Activated B cell treated with CpG ODN at 0.5 μM for 24 hours (primary cell): ENCODE results near the gene ETDC. TPM values are rescaled to one million over a fixed set of nuclear protein-coding genes. Genes with fewer than 3 reads are reported as not detected.
"Not testable (repeated sequence)": the region's sequence is repeated elsewhere in the genome, so short reads cannot be mapped to it uniquely, and the experiment has no call there.

Source experiments
- ATAC-seq: fragments of 200-7000 bp; cut with Tn5 transposase; one replicate; pipeline ENCODE4 v1.10.0; 2021; ENCODE audit warnings: low read depth, mild to moderate bottlenecking, moderate library complexity
- CTCF ChIA-PET: fragments of 350-600 bp; sonication (Branson Sonifier 250); formaldehyde crosslinking; loops from one replicate; lab custom pipeline; 2021; ENCODE audit warnings: antibody characterized with exemption; lab: Charles Lee
- POLR2A ChIA-PET: fragments of 350-600 bp; sonication (Branson Sonifier 250); formaldehyde crosslinking; loops from one replicate; lab custom pipeline; 2021; ENCODE audit warnings: antibody characterized with exemption; lab: Charles Lee
- DNase-seq: peaks from one replicate; pipeline ENCODE4 v3.0.0; 2022
- H3K27ac Mint-ChIP-seq: one replicate; pipeline ENCODE4 v1.8.0; 2020; ENCODE audit warnings: mixed read lengths
- H3K27me3 Mint-ChIP-seq: one replicate; pipeline ENCODE4 v1.8.0; 2021; ENCODE audit warnings: mixed read lengths
- H3K36me3 Mint-ChIP-seq: one replicate; pipeline ENCODE4 v1.8.0; 2021; ENCODE audit warnings: low read depth, mixed read lengths
- H3K4me1 Mint-ChIP-seq: one replicate; pipeline ENCODE4 v1.8.0; 2021; ENCODE audit warnings: mixed read lengths
- H3K4me3 Mint-ChIP-seq: one replicate; pipeline ENCODE4 v1.8.0; 2020; ENCODE audit warnings: mild to moderate bottlenecking, mixed read lengths
- H3K9me3 Mint-ChIP-seq: one replicate; pipeline ENCODE4 v1.8.0; 2020; ENCODE audit warnings: mixed read lengths
- intact Hi-C: fragments of 100-400 bp; cut with micrococcal nuclease; formaldehyde crosslinking; loops from one replicate; pipeline ENCODE4 v1.15.1; 2024
- total RNA-seq: library from RNA; stranded (reverse); gene quantifications from 2 replicates; pipeline ENCODE4 v1.2.3, GENCODE V29; 2022
- TF ChIP-seq, protein P1 (sequence below): fragments of 200-600 bp; IDR thresholded peaks from one replicate; pipeline ENCODE4 v1.8.0; 2022; ENCODE audit warnings: antibody characterized with exemption, mild to moderate bottlenecking

The ETDC gene
- total RNA-seq, 1 donor from 2014 or later: not detected

DNA sequence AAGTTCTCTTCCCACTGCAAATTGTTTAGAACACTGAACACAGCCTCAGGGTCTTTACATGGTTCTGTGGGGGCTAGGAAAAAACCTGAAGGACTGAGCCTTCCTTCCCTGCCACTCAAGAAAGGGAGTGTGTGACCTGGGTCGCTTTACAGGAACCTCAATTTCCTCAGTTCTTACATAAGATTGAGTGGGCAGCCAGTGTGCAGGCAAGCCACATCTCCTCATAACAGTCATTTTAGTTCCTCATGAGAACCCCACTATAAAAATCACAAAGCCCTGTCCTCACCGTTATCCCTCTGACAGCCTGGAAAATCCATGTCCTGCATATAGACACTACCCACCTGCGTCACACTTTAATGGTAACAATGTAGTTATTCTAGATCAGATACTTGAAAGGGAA is 2.1 kb upstream of the ETDC start:
- CTCF ChIA-PET: no interaction called here
- intact Hi-C loops: no loop called here

DNA sequence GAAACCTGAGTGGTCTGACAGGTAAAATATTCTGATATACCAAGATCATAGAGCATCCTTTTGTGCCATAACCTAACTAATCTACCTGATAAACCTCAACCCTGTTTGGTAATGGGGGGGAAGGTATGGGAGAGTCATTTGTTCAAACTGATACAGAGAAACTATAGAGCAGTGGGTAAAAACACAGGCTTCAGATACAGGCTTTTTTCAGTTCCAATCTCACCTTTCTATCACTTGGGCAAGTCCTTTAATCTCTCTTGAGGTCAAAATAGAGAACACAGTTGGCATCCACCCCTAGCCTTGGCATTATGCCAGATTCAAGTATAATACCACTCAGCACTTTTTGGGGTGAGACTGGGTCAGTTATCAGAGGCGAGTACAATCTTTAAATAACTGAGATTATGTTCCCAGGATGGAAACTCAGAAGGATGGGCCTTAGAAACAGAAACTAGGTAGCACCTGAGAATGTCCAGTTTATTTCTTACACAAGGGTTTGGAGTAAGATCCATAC is 880 bp upstream of the ETDC start:
- H3K4me1 Mint-ChIP-seq: peaks cover 21% of the 10 kb centered on the region
- no peak overlapping the region for H3K4me3 Mint-ChIP-seq
- H3K27me3 Mint-ChIP-seq: no peaks in the 10 kb centered on the region
- no peaks in the 10 kb centered on the region for H3K36me3 Mint-ChIP-seq
- H3K27ac Mint-ChIP-seq: no peak overlapping the region
- H3K9me3 Mint-ChIP-seq: no peaks in the 10 kb centered on the region
- ChIA-PET CTCF (no interaction called here), POLR2A (no interaction called here)
- DNase-seq (no peak), ATAC-seq (no peak)
- intact Hi-C loops: no loop called here
- TF ChIP-seq, protein P1, sequence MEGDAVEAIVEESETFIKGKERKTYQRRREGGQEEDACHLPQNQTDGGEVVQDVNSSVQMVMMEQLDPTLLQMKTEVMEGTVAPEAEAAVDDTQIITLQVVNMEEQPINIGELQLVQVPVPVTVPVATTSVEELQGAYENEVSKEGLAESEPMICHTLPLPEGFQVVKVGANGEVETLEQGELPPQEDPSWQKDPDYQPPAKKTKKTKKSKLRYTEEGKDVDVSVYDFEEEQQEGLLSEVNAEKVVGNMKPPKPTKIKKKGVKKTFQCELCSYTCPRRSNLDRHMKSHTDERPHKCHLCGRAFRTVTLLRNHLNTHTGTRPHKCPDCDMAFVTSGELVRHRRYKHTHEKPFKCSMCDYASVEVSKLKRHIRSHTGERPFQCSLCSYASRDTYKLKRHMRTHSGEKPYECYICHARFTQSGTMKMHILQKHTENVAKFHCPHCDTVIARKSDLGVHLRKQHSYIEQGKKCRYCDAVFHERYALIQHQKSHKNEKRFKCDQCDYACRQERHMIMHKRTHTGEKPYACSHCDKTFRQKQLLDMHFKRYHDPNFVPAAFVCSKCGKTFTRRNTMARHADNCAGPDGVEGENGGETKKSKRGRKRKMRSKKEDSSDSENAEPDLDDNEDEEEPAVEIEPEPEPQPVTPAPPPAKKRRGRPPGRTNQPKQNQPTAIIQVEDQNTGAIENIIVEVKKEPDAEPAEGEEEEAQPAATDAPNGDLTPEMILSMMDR: no peak

More for the DNA sequence above, 2.1 kb upstream of the ETDC start:
- H3K4me3 Mint-ChIP-seq: no peak overlapping the region
- DNase-seq (no peak), ATAC-seq (no peak)
- POLR2A ChIA-PET: no interaction called here
- H3K9me3 Mint-ChIP-seq: no peaks in the 10 kb centered on the region
- no peak overlapping the region for H3K27ac Mint-ChIP-seq
- no peaks in the 10 kb centered on the region for H3K36me3 Mint-ChIP-seq
- H3K4me1 Mint-ChIP-seq: peaks cover 17% of the 10 kb centered on the region
- TF ChIP-seq, protein P1: no peak
- H3K27me3 Mint-ChIP-seq: no peaks in the 10 kb centered on the region

DNA sequence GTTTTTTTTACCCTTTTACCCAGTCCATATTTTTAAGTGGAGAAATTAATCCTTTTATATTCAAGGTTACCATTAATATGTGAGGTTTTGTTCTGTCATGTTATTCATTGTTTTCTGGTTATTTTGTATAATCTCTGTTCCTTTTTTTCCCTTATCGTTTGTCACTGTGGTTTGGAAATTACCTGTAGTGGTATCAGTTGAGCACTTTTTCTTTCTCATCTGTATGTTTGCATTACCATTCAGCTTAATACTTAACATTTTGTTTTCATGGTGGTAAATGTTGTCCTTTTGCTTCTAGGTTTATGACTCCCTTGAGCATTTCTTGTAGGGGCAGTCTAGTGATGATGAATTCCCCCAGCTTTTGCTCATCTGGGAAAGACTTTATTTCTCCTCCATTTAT is 6.6 kb downstream of the ETDC start:
- TF ChIP-seq, protein P1: no peak
- intact Hi-C loops: no loop called here
- POLR2A ChIA-PET: interaction anchor here (0.6 kb wide), 1 partner anchor 451 kb away, joined by 7 read pairs; no protein-coding TSS in a partner anchor
- H3K27me3 Mint-ChIP-seq: no peaks in the 10 kb centered on the region
- peaks cover 24% of the 10 kb centered on the region for H3K36me3 Mint-ChIP-seq
- CTCF ChIA-PET: no interaction called here
- no peak overlapping the region for H3K27ac Mint-ChIP-seq
- H3K9me3 Mint-ChIP-seq: no peaks in the 10 kb centered on the region
- ATAC-seq (no peak), DNase-seq (no peak)
- peaks cover 42% of the 10 kb centered on the region for H3K4me1 Mint-ChIP-seq
- no peak overlapping the region for H3K4me3 Mint-ChIP-seq

DNA sequence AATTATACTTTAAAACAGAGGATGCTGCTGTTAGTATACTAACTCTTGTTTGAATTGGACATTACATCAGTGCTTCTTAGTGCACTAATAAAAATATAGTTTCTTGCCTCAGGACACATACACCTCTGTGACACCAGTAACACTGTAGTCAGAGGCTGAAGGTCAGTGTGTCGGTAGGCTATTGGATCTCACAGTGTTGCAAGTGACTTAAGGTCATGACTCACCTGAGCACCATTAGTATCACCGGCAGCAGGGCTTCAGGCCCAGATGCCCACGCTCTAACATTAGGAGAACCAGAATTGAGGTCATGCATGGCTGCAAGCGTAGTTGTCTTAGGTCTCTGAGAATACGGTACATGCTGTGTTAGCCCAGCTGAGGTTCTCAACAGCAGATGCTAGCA is 15.2 kb downstream of the ETDC start:
- CTCF ChIA-PET: no interaction called here

DNA sequence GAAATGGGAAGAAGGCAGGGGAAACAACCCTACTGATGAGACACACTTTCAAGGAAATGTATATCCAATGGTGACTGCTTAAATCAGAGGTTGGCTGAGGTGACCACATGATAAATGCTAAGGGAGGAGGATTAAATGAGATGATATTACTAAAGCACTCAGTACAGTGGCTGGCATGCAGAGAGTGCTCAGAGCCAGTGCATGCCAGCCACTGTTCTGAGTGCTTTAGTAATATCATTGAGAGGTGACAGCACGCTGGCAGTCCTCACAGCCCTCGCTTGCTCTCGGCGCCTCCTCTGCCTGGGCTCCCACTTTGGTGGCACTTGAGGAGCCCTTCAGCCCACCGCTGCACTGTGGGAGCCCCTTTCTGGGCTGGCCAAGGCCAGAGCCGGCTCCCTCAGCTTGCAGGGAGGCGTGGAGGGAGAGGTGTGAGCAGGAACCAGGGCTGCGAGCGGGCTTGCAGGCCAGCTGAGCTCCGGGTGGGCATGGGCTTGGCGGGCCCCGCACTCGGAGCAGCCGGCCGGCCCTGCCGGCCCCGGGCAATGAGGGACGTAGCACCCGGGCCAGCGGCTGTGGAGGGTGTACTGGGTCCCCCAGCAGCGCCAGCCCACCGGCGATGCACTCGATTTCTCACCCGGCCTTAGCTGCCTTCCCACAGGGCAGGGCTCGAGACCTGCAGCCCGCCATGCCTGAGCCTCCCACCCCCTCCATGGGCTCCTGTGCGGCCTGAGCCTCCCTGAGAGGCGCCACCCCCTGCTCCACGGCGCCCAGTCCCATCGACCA is 15.9 kb downstream of the ETDC start:
- DNase-seq, H3K9me3 Mint-ChIP-seq, ATAC-seq, H3K4me1 Mint-ChIP-seq, CTCF ChIA-PET, H3K27ac Mint-ChIP-seq, H3K27me3 Mint-ChIP-seq, H3K4me3 Mint-ChIP-seq, intact Hi-C loops, POLR2A ChIA-PET: not testable (repeated sequence)
- peaks cover 52% of the 10 kb centered on the region for H3K36me3 Mint-ChIP-seq

More for the DNA sequence above, 15.2 kb downstream of the ETDC start:
- TF ChIP-seq, protein P1: no peak
- H3K4me1 Mint-ChIP-seq: peaks cover 2% of the 10 kb centered on the region
- no peaks in the 10 kb centered on the region for H3K27me3 Mint-ChIP-seq
- POLR2A ChIA-PET: no interaction called here
- peaks cover 51% of the 10 kb centered on the region for H3K36me3 Mint-ChIP-seq
- intact Hi-C loops: no loop called here
- H3K27ac Mint-ChIP-seq: no peak overlapping the region
- no peak for ATAC-seq
- peaks cover 8% of the 10 kb centered on the region for H3K9me3 Mint-ChIP-seq
- DNase-seq: no peak
- H3K4me3 Mint-ChIP-seq: no peak overlapping the region
